Gastroesophageal sphincter (tissue), 4 donors: ENCODE data around the gene PTPN12. TPM values are rescaled to one million over a fixed set of nuclear protein-coding genes. Genes with fewer than 3 reads are reported as not detected.
A peak's percentile ranks its signal among the peaks of the same experiment; 100 is the strongest.

Experiments used
- ATAC-seq: fragments of 150-250 bp; one replicate; pipeline ENCODE4 v1.9.1; 2016; ENCODE audit warnings: mild to moderate bottlenecking, moderate library complexity
- H3K27ac ChIP-seq, 4 donors: fragments of 200-600 bp; sonication (generic) in 3 of 4; 1 replicate in 3 of 4; 2 replicates in 1 of 4; pipeline ENCODE4 v1.5.1; 2016 to 2019
- H3K27me3 ChIP-seq: fragments of 200-600 bp; sonication (generic); one replicate; pipeline ENCODE4 v1.5.1; 2019
- H3K36me3 ChIP-seq, 2 donors: fragments of 200-600 bp; sonication (generic); one replicate each; pipeline ENCODE4 v1.5.1; 2019; ENCODE audit warnings: control low read depth in 1 of 2
- H3K4me1 ChIP-seq, 3 donors: fragments of 200-600 bp; sonication (generic); 1 replicate in 2 of 3; 2 replicates in 1 of 3; pipeline ENCODE4 v1.5.1; 2016 to 2019; ENCODE audit warnings: control low read depth in 2 of 3
- H3K4me3 ChIP-seq, 2 donors: fragments of 200-600 bp; sonication (generic); one replicate each; pipeline ENCODE4 v1.5.1; 2019; ENCODE audit warnings: mild to moderate bottlenecking in 1 of 2, moderate library complexity in 1 of 2
- H3K9me3 ChIP-seq, 3 donors: fragments of 200-600 bp; sonication (generic); one replicate each; pipeline ENCODE4 v1.5.1; 2017 to 2019; ENCODE audit warnings: control low read depth in 2 of 3
- CTCF ChIP-seq, 4 experiments: fragments of 200-600 bp in 2 of 4; fragments of 450-650 bp in 2 of 4; sonication (generic) in 1 of 4; IDR thresholded peaks; one replicate each; pipeline ENCODE4 v1.5.1; 2017 to 2019; ENCODE audit warnings: antibody characterized with exemption in 4 of 4, mild to moderate bottlenecking in 2 of 4, moderate library complexity in 2 of 4
- EP300 ChIP-seq: sonication (generic); formaldehyde crosslinking; IDR thresholded peaks from one replicate; pipeline ENCODE4 v1.6.1; 2017; ENCODE audit warnings: antibody characterized with exemption, mild to moderate bottlenecking
- POLR2A ChIP-seq, 2 donors: fragments of 450-650 bp; IDR thresholded peaks; one replicate each; pipeline ENCODE4 v1.6.1; 2017; ENCODE audit warnings: antibody characterized with exemption in 2 of 2, mild to moderate bottlenecking in 2 of 2, moderate library complexity in 1 of 2
- POLR2AphosphoS5 ChIP-seq: sonication (generic); formaldehyde crosslinking; IDR thresholded peaks from one replicate; pipeline ENCODE4 v1.6.1; 2017; ENCODE audit warnings: antibody characterized with exemption
- WGBS, 2 donors: methylation state at CpG; one replicate each; pipeline ENCODE4 v1.1.5; 2018; ENCODE audit warnings: low coverage in 1 of 2; 5-methylcytosine and 5-hydroxymethylcytosine counted together
- total RNA-seq, 4 donors: library from RNA; depleted of rRNA; stranded (reverse); fragments of >200 nt; gene quantifications; one replicate each; pipeline ENCODE4 v1.1.0, GENCODE V29; 2016

Gene PTPN12
- 100 to 1,000 TPM in 2 of 4 donors, 10 to 100 TPM in 2; 87.1 to 147 (median 100) TPM for total RNA-seq

- 0% methylated on average over 5 of the region's 64 CpGs; no CpG with 5 or more reads in 1 of the 2 donors for WGBS, 2 donors
- H3K4me3 ChIP-seq = peak within 1 kb of the TSS; percentile 80 to 99
Observed at GRCh38 chr7:77537136-77537777, at the start of gene PTPN12. Gene PTPN12, plus strand, starts transcription at chr7:77537295. Its CDS starts 252 bp downstream, at chr7:77537547.

GRCh38 chr7:77488986-77489385, 48.1 kb upstream of the PTPN12 start:
- no peak for ATAC-seq
- no peaks in the 10 kb centered on the region for H3K36me3 ChIP-seq
- H3K27ac ChIP-seq = no peak overlapping the region
- no peaks in the 10 kb centered on the region for H3K4me1 ChIP-seq
- H3K4me3 ChIP-seq = no peak overlapping the region
- 43 to 100% methylated on average over 1 of the region's 1 CpG for WGBS, 2 donors
- H3K27me3 ChIP-seq = no peaks in the 10 kb centered on the region
- H3K9me3 ChIP-seq = no peaks in the 10 kb centered on the region
- no peak for TF ChIP-seq EP300
- TF ChIP-seq POLR2A (IDR thresholded peaks at IDR 0.05) = no peak
- no peak for TF ChIP-seq CTCF (IDR thresholded peaks at IDR 0.05)
- TF ChIP-seq POLR2AphosphoS5 = no peak

More at GRCh38 chr7:77537136-77537777, at the start of gene PTPN12:
- Histone ChIP-seq H3K4me1 (peaks cover 0 to 46% (median 17%) of the 10 kb centered on the region in 3 donors), H3K27ac (peak within 1 kb of the TSS; percentile 81 to 99 (median 96)), H3K36me3 (no peaks in the 10 kb centered on the region), H3K9me3 (no peaks in the 10 kb centered on the region), H3K27me3 (no peaks in the 10 kb centered on the region)
- peak; percentile 64 for ATAC-seq
- TF ChIP-seq EP300 (no peak), POLR2A (IDR thresholded peaks at IDR 0.05) (no peak), CTCF (IDR thresholded peaks at IDR 0.05) (no peak), POLR2AphosphoS5 (no peak)

GRCh38 chr7:77497079-77497478, 40.0 kb upstream of the PTPN12 start:
- H3K4me3 ChIP-seq = no peak overlapping the region
- no peak overlapping the region for H3K27ac ChIP-seq
- WGBS, 2 donors = 75 to 86% methylated on average over 5 of the region's 5 CpGs
- H3K4me1 ChIP-seq = no peaks in the 10 kb centered on the region
- TF ChIP-seq CTCF (IDR thresholded peaks at IDR 0.05) (no peak), POLR2A (IDR thresholded peaks at IDR 0.05) (no peak), EP300 (no peak), POLR2AphosphoS5 (no peak)
- H3K9me3 ChIP-seq = no peaks in the 10 kb centered on the region
- no peak for ATAC-seq
- H3K27me3 ChIP-seq = no peaks in the 10 kb centered on the region
- H3K36me3 ChIP-seq = no peaks in the 10 kb centered on the region

- H3K27me3 ChIP-seq = no peaks in the 10 kb centered on the region
- no peaks in the 10 kb centered on the region for H3K4me1 ChIP-seq
- WGBS, 2 donors = 72 to 74% methylated on average over 6 of the region's 6 CpGs
- H3K27ac ChIP-seq = no peak overlapping the region
- H3K4me3 ChIP-seq = no peak overlapping the region
- ATAC-seq = no peak
- no peaks in the 10 kb centered on the region for H3K9me3 ChIP-seq
- H3K36me3 ChIP-seq = no peaks in the 10 kb centered on the region
- TF ChIP-seq CTCF (IDR thresholded peaks at IDR 0.05) (no peak), EP300 (no peak), POLR2AphosphoS5 (no peak), POLR2A (IDR thresholded peaks at IDR 0.05) (no peak)
Observed at GRCh38 chr7:77498659-77499379, 38.3 kb upstream of the PTPN12 start.

- no peak overlapping the region for H3K27ac ChIP-seq
- H3K27me3 ChIP-seq = no peaks in the 10 kb centered on the region
- WGBS, 2 donors = 50 to 52% methylated on average over 1 of the region's 1 CpG
- TF ChIP-seq CTCF (IDR thresholded peaks at IDR 0.05) = no peak
- H3K4me3 ChIP-seq = no peak overlapping the region
- H3K4me1 ChIP-seq = no peaks in the 10 kb centered on the region
- H3K36me3 ChIP-seq = no peaks in the 10 kb centered on the region
- no peak for ATAC-seq
- H3K9me3 ChIP-seq = no peaks in the 10 kb centered on the region
Observed at GRCh38 chr7:77501192-77501515, 35.9 kb upstream of the PTPN12 start.
